HG02870 (cell line): Measurements from ENCODE around the gene CIRBP.

Experiments used
- ATAC-seq: cut with Tn5 transposase; IDR thresholded peaks from one replicate; pipeline ENCODE4 v1.9.1; 2021; ENCODE audit warnings: mild to moderate bottlenecking, moderate library complexity; ENCODE audit not compliant: unreplicated experiment

Gene CIRBP

DNA sequence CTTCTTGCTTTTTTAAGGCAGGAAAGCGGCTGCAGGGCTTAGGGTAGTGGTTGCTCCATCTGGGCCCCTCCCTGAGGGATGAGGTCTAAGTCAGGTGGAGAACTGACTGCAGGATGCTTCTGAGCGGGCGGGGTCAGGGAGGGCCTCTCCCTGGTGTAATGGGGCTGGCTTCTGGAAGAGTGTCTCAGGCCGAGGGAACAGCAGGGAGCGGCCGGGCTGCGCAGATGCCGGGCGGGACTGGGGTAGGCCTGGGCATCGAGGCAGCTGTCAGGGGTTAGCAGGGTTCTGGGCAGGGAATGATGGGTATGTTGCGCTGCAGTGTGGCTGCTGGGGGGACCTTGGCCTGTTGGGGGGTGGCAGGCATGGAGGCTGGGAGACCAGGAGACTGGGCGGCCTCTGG is 8.9 kb downstream of the CIRBP start:
- no peak for ATAC-seq

DNA sequence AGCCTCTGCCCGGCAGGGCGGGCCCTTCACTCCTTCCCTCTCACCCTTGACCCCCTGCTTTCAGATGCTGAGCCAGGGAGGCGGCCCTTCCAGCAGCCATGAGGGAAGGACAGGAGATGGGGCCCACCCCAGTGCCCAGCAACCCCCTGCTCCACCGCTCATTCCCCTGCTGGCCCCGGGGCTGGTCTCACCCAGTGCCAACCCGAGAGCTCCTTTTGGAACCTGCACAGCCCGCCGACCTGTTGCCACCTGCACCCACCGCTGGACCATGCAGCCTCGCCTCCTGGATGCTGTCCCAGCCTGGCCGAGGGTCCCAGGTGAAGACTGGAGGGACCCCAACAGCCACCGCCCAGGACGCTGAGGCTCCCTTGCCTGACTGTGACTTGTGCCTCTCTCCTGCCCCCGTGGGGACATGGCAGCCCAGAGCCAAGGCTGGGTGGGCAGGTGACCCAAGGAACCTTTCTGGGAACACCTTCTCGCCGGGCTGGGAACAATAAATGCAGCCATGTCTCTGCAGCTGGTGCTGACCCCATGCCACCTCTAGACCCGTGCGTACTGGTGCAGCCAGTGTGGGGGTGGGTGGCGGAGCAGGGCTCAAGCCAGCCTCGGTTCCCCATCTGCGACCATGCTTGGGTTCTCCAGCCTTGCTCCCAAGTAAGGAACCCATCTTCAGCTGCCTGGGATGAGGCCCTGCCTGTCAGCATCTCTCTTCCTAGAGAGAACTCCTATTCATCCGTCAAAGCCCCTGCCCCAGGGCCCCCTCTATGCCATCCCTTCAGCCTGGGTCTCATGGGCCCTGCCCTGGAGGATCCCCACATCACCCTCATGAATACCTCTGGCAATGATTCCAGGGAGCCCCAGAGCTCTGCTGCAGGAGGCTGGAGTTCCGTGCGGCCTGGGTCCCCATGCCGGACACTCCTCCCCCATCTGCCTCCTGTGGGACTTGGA is 9.9 kb downstream of the CIRBP start:
- no peak for ATAC-seq

DNA sequence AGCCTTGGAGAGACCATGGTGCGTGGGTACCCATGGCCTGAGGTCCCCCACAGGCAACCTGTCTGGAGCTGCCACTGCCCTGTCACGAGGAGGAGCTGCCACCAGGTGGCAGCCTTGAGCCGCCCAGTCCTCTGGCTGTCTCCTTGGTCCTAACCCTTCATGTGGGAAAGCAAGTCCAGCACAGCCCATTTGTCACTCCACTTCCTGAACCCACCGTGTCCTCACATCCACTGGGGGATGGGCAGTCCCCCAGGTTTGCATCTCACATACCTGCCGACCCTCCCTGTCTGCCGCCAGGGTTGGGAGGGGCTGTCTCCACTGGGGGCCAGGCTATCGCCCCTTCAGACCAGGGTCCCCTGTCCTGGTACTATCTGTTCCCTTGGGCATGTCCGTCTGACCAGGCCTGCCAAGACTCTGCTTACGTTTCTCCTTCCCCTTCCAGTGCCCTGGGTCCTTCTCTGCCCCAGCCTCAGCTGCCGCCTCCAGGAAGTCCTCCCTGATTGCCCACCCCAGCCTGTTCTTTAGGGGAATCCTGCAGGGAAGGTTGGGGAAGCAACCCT is 10.7 kb downstream of the CIRBP start:
- ATAC-seq: no peak

DNA sequence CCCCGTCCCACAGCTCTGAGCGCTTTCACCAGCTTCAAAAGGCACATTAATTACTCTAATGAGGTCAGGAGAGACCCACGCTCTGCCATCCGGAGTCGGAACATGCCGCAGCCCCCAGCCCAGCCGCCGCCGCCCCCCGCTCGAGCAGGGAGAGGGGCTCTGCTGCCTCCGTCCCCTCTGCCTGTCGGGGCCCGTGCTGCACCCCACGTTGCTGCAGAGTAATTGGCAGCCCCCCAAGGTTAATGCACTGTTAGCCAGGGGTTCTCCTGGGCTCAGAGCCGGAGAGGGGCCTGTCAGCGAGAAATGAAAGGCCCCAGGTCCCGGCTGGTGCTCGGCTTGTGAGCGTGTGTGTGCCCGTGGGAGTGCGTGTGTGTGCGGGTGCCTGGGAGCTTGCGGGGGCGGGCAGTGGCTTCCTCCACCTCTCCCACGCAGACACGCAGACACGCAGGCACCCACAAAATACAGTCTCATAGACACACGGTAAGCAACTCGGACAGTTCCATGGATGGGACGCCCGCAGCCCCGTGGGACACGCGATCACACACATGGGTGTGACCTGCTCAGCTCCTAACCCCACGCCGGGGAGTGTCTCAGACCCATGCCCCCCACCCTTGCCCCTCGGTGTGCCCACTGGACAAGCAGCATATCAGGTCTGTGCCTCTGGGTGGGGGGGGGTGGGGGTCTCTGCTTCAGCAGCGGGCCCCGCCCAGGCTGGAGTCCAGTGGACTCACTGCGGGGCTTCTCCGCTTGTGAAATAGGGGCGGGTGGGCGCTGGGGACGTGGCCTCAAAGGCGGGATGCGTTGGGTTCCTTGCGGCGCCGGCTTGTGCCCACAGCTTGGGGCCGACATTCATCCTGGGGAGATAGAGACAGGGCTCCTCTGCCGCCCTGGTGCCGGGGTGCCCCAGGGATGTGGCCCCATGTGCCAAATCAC is 11.8 kb downstream of the CIRBP start:
- no peak for ATAC-seq

DNA sequence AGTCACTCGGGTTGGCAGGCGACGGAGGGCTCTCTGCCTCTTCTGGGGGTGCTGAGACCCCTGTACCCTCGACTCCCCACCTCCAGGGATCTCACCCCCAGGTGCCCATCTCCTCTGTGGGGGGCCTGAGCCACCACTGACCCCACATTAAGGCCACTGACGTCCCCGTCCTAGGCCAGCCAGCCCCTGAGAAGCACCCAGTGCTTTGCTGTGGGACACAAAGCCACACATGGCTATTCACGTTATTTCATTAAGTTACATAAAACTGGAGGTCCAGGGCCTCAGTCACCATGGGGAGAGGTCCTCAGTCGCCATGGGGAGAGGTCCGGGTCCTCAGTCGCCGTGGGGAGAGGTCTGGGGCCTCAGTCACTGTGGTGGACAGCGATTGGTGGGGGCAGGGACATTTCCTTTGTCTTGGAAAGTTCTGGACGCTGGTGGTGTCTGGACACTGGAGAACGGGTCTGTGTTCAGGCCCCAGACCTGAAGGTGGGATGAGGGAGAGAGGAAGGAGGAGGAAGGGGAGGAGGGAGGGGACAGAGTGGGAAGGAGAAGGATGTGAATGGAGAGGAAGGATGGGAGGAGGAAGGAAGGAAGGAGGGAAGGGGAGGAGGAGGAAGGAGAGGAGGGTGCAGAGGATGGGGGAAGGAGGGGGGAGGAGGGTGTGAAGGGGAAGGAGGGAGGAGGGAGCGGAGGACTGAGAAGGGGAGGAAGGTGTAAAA is 12.6 kb downstream of the CIRBP start:
- no peak for ATAC-seq

DNA sequence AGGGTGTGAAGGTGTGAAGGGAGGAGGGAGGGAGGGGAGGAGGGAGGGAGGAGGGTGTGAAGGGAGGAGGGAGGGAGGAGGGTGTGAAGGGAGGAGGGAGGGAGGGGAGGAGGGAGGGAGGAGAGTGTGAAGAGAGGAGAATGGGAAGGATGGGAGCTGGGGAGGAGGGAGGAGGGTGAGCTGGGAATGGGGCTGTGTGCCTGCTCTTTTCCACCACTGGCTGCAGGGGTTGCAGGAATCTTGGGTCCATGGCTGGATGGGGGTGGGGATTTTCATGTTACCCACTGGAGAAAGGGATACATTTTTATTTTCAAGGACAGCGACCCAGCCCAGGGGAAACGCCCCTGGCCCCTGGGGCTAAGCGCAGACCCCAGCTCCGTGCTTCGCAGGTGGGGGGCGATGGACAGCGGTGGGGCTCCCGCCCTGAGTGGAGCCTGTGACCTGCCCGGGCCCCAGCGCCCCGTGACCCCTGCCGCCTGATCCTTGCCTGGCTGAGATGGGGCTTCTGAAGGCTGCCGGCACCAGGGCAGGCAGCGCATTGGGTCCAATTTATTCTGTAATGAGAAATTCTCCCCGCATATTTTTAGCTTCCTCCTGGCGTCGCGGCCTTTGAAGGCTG is 13.6 kb downstream of the CIRBP start:
- no peak for ATAC-seq

- no peak for ATAC-seq
These were observed 14.2 kb downstream of the CIRBP start for GRCh38 chr19:1283207-1283916.

DNA sequence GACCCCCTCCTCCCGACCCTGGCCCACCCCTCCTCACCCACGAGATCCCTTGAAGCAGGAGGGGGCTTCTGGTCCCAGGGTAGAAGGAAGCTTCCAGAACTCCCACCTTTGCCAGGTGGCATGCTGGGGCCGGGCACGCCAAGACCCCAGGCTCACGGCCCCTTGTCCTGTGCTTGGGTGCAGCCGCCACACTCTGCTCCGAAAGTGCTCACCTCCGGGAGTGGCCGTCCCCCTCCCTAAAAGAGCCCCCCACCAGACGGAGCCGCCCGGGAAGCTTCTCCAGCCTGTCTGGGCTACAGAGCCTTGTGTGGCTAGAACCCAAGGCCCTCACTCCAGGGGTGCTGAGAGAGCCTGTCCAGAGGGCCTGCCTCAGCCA is 14.8 kb downstream of the CIRBP start:
- ATAC-seq: no peak

- ATAC-seq: no peak
These were observed 15.3 kb downstream of the CIRBP start for GRCh38 chr19:1284293-1284978.

GRCh38 chr19:1284979-1285736 is 16.0 kb downstream of the CIRBP start:
- no peak for ATAC-seq

GRCh38 chr19:1285737-1286360 is 16.7 kb downstream of the CIRBP start, which contains the start of gene EFNA2:
TSS of gene EFNA2 (plus strand) at chr19:1285873. CDS start at chr19:1286169, 296 bp downstream.
- ATAC-seq: no peak

- ATAC-seq: no peak
These were observed 17.6 kb downstream of the CIRBP start for GRCh38 chr19:1286487-1287353.

DNA sequence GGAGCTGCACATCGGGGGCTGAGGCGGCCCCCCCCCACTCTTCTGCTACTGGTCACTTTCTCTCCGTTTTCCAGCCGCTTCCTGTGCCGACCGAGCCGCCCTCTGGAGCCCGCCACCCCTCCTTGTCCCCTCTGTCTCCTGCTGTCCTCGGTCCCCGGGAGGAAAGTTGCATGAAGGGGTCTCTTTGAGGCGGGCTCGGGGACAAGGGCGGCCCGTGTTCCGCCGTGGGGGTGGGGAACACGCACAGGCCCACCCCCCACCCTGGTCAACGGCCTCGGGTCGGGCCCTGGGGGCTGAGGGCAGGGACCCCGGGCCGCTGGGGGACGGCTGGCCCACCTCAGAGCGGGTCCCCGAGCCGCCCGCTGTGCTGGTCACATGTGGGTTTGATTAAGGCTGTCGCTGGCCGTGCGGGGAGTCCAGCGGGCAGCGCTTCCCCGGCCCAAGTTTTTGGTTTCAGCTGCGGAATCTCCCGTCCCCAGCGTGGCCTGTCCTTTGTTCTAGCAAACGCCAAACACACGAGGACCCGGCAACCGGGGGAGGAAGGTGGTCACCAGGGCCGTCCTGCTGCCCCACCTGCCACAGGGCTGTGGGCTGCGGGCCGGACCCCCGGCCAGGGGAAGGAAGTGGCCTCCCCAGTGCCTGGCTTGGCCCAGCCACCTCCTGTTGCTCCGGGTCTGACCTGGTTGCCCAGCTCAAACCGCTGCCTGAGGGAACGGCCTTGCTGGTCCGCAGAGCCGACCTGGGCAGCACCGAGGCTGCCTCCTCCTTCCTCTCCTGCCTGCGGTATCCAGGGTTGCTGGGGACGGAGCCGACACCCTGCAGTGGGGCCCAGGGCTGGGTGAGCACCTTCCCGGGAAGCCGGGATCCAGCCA is 18.5 kb downstream of the CIRBP start:
- no peak for ATAC-seq

DNA sequence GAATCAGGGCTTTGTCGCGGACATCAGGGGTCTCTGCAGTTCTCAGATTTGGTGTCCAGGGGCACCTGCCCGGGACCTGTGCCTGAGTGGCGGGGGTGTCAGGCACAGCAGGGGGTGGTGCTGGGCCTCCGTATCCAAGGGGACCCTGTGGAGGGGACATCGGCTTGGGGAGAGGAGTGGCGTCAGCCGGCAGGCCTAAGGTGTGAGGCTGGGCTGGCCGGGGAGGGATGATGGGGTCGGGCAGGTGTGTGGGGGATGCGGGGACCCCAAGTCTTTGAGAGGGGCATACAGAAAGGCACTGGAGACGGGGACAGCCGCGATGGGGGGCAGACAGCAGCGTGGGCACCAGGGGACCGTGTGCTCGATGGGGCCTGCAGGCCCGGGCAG is 19.1 kb downstream of the CIRBP start:
- ATAC-seq: no peak

DNA sequence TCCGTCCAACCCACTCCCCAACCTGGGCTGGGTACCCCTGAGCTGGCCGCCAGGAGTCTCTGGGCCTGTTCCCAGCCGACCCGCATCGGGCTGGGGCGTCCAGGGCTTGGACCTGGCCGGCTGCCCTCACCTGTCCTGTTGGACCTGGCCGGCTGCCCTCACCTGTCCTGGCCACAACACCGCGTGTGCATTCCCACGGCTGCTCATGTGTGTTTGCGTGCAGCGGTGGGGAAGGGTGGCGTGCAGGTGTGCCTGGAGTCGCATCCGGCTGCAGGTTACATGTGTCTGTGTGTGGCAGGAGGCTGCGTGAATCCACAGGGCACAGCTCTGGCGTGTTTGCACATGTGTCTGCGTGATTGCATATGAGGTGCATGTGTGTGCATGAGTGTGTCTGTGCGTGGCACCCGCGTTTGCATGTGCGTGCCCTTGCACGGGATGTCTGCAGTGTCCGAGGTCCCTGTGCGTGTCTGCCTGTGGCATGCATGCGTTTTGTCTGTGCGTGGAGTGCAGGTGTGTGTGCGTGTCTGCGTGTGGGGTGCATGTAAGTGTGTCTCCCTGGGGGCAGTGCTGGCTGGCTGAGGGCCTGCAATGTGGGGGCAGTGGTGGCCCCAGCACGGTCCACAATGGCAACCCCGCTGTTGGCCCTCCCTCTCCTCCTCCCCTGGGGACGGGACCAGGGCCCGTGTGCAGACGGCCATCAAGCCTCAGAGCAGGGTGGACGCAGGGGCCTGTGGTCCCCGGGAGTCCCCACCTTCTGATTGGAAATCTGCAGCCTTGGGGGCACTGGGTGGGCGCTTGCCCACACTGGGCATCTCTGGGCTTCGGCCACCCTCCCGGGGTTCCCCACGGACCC is 19.9 kb downstream of the CIRBP start:
- ATAC-seq: no peak
